Right lung (tissue), 5 donors: ENCODE measurements around the gene C1QTNF6. TPM values are rescaled to one million over a fixed set of nuclear protein-coding genes. Genes with fewer than 3 reads are reported as not detected.

Source experiments
- DNase-seq, 2 donors: peaks; one replicate each; pipeline ENCODE4 v3.0.0-alpha.2; 2013
- polyA plus RNA-seq, 5 donors: library from polyadenylated mRNA; unstranded; fragments of 120-200 nt; gene quantifications; one replicate each; pipeline versions ENCODE4 v1.2.1 to v1.2.3, GENCODE V29; 2013; ENCODE audit warnings: inconsistent platforms in 1 of 5, low replicate concordance in 1 of 5; ENCODE audit not compliant: insufficient read length in 5 of 5, insufficient read depth in 1 of 5

C1QTNF6 gene
- polyA plus RNA-seq, 5 donors: 24.5 to 25.0 (median 24.9) TPM

- DNase-seq: no peak
Measured at GRCh38 chr22:37145180-37146050, 42.6 kb downstream of the C1QTNF6 start.

GRCh38 chr22:37144180-37144554, 43.9 kb downstream of the C1QTNF6 start:
- DNase-seq: no peak

- no peak for DNase-seq
Measured at GRCh38 chr22:37141971-37142370, 46.1 kb downstream of the C1QTNF6 start.

- DNase-seq: no peak
Measured at GRCh38 chr22:37141476-37141875, 46.6 kb downstream of the C1QTNF6 start.

GRCh38 chr22:37140686-37141323, 47.2 kb downstream of the C1QTNF6 start:
- DNase-seq: no peak

- no peak for DNase-seq
Measured at GRCh38 chr22:37139762-37140161, 48.3 kb downstream of the C1QTNF6 start.

- no peak for DNase-seq
Measured at GRCh38 chr22:37138849-37139561, 49.0 kb downstream of the C1QTNF6 start.

GRCh38 chr22:37137903-37138665, 50.0 kb downstream of the C1QTNF6 start:
- DNase-seq: no peak

GRCh38 chr22:37137131-37137530, 50.9 kb downstream of the C1QTNF6 start:
- no peak for DNase-seq

GRCh38 chr22:37135023-37135422, 53.0 kb downstream of the C1QTNF6 start:
- no peak for DNase-seq

- DNase-seq: no peak
Measured at GRCh38 chr22:37133304-37134018, 54.6 kb downstream of the C1QTNF6 start.

- no peak for DNase-seq
Measured at GRCh38 chr22:37132773-37133172, 55.3 kb downstream of the C1QTNF6 start.

Other genes starting within 250 kb of the C1QTNF6 start
- 10 to 100 TPM; 13.8 to 31.4 (median 17.4) TPM for gene TST, start 168.8 kb downstream of the C1QTNF6 start, polyA plus RNA-seq
- gene MPST, start 168.5 kb downstream of the C1QTNF6 start, polyA plus RNA-seq: 10 to 100 TPM; 33.7 to 82.8 (median 47.3) TPM
- gene KCTD17, start 136.5 kb downstream of the C1QTNF6 start, polyA plus RNA-seq: 10 to 100 TPM; 24.5 to 38.0 (median 27.3) TPM
- under 1 TPM; 0.36 to 0.79 (median 0.61) TPM for gene TMPRSS6, start 78.5 kb downstream of the C1QTNF6 start, polyA plus RNA-seq
- gene IL2RB, start 38.3 kb downstream of the C1QTNF6 start, polyA plus RNA-seq: 1 to 10 TPM; 1.9 to 3.2 (median 2.3) TPM
- gene SSTR3, start 24.2 kb upstream of the C1QTNF6 start, polyA plus RNA-seq: under 1 TPM; 0.05 to 0.10 (median 0.08) TPM
- 10 to 100 TPM in 2 of 5 donors, 1 to 10 TPM in 3; 6.7 to 11.6 (median 8.1) TPM for gene RAC2, start 56.0 kb upstream of the C1QTNF6 start, polyA plus RNA-seq
- 1 to 10 TPM; 4.5 to 6.0 (median 5.2) TPM for gene CYTH4, start 94.3 kb upstream of the C1QTNF6 start, polyA plus RNA-seq
- gene ELFN2, start 239.2 kb upstream of the C1QTNF6 start, polyA plus RNA-seq: 1 to 10 TPM in 3 of 5 donors, under 1 TPM in 2; 0.51 to 2.0 (median 1.3) TPM